HT1080 (cell line): ENCODE measurements around the gene HDAC7. TPM values are rescaled to one million over a fixed set of nuclear protein-coding genes. Genes with fewer than 3 reads are reported as not detected.

Experiments
- DNase-seq: peaks from one replicate; pipeline ENCODE4 v3.0.0-alpha.2; 2015; ENCODE audit warnings: low read depth
- total RNA-seq: library from RNA; depleted of rRNA; stranded (reverse); fragments of >200 nt; shearing (Covaris generic); gene quantifications from 2 replicates; pipeline ENCODE4 v1.2.3, GENCODE V29; 2014

HDAC7 gene
- total RNA-seq, 1 experiment from 2014 or later, result 40.0 TPM

DNA sequence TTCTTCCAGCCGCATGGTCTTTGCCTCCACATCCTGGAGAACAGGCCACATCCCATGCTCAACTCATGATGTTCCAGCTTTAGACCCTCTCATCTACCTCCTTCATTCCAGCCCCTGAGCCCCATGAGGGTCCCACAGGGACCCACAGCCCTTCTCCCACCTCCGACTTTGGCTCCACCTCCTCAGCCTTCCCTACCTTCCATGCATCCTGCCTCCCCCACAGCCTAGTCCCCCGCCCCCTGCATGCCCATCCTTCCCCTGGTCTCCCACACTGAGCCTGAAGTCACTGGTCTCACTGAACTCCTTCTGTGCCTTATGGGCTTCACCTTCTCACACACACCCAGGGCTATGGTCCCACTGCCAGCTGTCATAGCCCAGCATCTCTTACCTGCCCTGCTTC is 70.8 kb downstream of the HDAC7 start:
- DNase-seq, result no peak

DNA sequence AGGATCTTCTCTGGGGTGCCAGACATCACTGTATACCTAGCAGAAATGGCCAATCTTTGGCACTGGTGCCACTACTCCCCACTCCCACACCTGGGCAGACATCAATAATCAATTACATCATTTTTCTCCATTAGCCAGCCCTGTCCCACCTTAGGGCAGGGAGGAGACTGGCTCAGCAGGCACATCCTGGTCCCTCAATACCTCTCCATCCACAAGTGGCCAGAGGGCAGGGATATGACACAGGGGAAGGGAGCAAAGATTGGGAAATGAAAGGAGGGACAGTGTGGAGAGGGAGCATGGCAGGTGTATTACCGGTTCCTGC is 71.2 kb downstream of the HDAC7 start:
- DNase-seq, result no peak

DNA sequence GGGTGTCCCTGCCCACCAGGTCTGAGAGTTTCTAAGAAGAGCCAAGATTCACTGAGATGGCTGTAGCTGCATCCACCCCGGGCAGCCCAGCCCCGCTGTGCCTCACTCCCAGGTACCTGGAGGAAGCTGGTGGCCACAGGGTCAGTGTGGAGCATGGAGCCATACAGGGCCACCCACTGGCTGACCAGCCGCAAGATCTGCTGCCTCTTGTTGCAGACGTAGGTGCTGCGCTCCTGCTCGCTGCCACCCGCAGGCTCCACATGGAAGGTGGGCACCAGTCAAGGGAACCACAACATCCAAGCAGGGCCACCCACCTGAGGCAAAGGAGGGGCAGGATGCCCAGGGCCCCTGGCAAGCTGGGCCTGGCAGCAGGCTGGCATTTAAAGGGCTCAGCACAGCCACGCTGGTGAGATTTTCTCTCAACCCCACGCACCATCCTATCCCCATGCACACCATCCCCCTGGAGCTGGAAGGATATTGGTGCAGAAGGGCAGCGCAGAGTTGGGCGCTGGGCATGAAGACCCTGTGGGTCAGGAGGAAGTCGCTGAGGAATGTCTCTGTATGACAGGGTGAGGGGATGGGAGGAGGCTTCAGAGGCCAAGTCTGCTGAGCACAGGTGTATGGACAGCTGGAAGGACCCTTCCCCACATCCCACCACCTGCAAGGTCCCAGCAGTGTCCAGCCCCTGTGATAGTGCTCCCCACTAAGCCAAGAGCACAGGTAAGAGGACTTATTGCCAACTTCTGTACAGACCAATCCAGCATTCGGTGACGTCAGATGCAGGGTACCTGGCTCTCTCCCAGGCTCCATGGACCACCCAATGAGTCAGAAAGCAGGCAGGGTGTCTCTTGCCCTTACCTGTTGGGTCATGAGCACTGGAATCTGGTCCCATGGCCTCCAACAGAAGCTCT is 71.9 kb downstream of the HDAC7 start:
- DNase-seq, result no peak

DNA sequence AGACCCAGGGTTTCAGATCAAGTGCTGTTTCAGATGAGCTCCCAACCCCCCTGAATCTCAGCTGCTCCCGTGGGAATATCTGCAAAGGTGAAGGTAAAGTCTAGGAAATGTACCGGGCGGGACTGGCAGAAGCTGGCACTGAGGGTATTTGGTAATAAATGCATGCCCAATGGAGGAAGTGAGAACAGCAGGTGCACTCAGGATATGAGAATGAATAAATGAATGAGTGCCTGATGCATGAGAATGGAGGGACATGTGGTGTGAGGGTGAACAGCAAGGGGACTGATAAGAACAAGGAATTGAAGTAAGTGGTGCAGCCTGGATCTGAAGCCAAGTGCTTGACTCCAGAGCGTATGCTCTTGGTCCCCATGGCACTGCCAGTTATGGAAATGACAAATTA is 72.6 kb downstream of the HDAC7 start:
- no peak for DNase-seq

DNA sequence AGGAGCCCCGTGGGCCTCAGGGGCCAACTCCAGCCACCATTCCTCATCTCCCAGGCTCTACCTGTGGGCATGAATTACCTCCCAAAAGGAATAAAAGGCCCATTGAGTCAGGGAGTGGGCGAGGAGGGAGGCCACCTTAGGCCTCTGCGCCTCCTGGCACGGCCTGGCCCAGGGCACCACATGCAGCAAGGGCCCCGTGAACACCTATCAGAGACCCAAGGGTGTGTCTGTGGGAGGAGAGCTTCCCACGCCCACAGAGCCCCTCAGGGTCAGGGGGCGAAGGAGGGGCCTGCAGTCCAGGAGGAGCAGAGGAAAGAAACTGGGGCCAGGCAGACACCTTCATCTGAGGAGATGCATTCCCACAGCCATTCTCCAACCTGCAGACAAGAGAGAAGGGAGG is 73.2 kb downstream of the HDAC7 start:
- DNase-seq, result no peak

DNA sequence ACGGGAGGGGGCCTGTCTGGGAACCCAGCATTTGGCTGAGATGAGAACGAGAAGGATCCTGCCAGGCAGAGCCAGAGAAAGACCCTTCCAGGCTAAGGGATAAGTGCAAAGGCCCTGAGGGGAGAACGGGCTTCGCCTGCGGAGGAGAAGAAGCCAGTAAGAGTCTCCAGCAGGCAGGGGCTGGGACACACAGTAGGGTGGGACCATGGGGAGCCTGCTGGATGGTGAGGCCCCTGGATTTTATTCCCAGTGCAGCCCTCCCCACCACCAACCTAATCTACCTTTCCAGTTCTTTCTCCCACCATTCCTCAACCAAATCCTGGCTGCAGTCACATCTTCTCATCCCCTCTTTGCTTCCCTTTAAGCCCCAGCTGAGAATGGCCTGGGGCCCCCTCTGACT is 73.6 kb downstream of the HDAC7 start:
- no peak for DNase-seq

DNA sequence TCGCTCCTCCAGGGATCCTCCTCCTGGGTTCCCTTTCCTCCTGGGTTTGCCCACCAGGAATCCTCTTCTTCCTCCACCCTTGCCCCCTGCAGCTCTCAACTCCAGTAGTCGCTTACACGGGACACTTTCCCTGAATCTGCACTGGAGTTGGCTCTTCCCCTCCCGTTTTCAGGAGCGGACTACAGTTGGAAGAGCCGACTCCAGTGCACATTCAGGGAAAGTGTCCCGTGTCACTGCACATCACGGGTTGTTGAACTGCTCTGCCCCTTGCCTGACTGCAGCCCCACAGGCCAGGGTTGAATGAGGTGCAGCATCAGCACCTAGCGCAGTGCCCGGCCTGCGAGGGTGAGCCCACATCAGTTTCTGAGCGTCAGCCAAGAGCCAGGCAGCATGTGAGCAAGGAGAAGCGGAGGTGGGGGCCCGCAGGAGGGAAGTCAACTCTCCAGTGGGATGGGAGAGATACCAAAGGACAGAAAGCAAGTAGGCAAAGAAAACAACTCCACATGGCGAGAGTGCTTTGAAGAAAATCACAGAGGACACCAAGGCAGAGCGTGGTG is 74.1 kb downstream of the HDAC7 start:
- no peak for DNase-seq

DNA sequence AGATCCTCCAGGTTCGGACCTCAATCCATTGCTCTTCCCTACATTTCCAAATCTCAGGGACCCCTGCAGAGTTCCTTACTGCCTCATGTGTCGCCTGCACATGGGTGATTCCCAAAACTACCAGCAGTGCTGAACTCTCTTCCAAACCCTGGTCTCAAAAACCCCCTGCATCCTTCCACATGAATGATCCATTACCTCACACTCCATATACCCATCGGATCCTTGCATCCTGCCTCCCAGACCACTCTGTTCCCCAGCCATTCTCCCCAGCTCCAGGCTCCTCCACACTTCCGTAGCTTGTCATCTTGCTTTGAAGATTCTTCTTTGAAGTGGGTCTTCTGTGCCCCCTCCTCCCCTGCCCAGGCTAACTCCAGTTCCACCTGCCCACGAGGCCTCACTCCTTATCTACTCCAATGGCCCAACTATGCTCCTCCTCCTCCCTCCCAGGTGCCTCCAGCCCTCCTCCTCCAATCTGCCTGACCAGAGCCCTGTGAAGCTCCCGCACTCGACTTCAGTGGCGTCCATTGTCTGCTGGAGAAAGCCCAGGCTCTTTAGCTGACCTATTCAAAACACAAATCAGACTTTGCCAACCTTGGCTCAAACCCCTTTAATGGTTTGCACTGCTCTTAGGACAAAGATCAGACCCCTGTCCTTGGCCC is 74.8 kb downstream of the HDAC7 start:
- no peak for DNase-seq

DNA sequence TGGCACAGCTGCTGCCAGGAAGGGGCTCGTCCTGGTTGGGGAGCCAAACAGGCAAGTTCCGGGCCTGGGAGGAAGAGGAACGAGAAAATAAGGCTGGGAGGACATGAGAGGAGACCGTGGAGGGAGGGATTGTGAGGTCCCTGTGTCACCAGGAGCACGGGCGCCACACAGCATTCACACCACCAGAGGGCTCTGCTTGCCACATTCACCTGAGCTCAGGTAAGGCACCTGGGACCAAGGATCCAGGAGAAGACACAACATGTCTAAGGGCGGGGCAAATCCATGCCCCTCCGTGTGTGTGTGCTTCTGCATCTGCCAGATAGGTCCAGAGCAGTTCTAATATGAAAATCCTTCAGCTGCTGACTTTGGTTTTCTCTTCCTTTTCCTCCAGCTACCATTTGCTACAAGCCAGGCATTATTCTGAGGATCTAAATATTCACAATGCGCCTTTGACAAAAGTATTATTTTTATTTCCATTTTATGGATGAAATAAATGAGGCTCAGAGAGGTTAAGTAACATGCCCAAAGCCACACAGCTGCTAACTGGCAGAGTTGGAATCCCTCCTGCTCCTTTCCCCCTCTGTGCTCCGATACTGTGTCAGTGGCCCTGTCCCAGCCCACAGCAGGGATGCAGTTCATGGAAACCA is 75.6 kb downstream of the HDAC7 start:
- no peak for DNase-seq

DNA sequence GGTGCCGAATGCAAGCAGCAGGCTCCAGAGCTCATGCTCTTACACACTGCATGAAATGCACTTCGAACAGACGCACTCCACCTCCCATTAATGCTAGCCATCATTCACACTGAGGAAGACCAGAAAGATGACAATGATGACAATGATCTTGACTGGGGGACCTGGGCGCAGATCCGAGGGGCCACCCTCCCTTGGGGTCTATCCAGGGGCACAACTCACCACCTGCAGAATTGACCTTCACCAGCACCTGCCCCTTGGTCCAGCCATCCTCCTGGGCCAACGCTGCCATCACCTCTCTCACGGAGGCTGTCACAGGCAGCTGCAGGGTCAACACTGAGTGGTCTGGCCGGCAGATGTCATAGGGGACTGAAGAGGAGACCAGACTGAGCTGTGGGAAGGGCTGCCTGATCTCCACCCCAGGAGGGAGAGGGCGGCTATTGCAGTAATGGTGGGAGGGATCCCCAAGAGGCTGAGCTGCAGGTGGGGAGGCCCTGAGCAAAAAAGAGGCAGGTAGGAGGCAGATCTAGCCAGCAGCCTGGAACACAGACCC is 76.3 kb downstream of the HDAC7 start:
- no peak for DNase-seq

DNA sequence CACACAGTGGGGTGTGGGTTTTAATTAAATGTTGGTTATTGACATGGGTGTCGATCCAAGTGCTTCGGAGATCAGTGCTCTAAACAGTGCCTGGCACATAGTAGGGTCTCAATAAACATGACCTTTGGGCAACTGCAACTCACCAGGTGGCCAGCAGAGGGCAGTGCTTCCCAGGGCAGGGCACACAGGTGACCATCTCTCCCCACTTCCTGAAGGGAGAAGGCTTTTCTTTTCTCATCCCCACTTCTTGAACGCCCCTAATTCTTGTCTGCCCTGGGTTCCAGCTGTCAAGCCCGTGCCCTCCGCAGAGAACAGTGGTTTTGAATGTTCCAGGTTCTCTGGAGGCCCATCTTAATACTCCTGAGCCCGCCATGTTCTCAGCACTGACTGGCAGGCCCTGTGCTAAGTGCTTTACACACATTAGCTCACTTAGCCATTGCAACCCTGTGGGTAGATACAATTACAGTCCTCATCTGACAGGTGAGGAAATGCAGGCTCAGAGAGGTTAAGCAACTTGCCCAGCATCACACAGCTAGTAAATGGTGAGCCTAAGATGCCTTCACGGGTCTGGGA is 77.4 kb downstream of the HDAC7 start:
- DNase-seq, result peak; percentile 32

DNA sequence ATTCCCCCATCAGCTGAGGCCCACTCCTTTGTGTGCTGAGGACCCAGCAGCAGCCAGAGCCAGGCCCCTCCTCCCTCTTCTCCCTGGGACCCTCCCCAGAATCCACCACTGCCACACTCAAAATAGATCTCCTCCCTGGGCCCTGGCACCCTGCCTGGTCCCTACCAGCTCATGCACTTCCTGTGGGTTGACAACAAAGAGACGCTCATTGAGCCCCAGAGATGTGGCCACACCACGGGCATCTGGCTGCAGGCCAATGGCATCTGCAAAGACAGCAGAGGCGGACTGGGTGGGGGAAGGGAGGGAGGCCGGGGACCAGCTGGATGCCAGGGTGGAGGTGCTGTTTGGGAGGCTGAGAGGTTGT is 78.4 kb downstream of the HDAC7 start:
- peak; percentile 81 for DNase-seq

DNA sequence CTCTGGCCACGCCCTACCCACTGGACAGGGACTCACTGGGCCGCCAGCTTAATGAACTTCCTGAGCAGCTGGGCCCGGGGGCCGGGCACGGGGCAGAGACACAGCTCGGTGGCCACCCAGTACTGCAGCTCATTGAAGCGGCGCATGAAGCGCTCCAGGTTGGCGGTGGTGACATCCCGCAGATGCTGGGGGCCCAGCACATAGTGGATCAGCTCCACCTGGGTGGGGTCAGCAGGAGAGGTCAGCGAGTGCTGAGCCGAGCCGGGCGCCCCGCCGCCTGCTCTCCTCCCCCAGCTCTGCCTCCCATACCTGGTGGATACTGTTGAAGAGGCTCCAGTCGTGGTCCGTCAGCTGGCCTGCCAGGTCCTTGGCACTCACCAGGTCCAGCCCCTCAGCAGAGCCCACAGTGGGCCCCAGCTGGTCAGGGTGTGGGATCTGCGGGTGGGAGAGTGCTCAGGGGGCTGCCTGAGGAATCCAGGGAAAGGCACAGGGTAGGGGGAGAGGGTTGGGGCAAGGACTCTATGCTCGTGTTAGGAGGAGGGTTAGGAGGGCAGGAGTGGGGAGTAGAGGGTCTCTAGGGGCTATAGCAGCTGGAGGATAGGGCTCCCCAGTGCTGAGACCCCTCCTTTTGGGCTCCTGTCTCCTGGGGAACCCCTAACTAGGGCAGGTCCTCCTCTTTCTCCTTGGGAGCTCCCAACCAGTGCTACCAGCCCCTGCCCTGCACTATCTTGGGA is 78.9 kb downstream of the HDAC7 start:
- DNase-seq, result no peak

DNA sequence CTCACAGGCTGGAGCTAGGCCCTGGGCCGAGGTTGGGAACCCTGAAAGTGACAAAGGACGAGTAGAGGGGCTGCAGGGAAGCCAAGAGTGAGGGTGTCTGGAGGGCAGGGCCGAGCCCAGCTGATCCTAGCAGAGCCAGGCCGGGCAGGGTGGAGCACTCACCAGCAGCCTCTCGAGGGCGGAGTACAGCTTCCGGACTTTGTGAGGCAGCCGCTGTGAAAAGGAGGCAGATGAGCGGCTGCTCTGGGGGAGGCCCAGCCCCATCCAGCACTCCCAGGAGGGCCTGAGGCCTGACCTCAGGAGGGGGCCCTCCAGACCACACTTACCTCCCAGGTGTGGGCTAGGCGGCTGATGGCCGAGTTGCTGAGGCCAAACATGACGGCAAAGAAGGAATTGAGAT is 79.7 kb downstream of the HDAC7 start:
- DNase-seq, result no peak

DNA sequence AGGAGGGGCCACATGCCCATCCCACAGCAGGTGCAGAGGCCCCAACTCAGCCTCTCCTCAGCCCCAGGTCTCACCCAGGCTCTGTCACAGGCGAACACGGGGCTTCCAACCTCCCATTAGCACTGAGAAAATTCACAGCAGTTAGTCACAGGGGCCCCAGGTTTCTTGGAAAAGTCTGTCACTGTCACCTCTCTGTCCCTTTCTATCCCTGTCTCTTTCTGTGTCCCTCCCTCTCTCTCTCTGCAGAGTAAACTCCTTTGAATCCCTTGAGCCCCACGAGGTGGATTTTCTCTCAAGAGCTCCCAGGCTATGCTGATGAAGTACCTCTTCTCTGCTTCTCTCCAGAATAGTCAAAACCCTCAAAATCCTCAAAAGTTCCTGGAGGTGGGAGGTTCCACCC is 80.4 kb downstream of the HDAC7 start:
- no peak for DNase-seq

DNA sequence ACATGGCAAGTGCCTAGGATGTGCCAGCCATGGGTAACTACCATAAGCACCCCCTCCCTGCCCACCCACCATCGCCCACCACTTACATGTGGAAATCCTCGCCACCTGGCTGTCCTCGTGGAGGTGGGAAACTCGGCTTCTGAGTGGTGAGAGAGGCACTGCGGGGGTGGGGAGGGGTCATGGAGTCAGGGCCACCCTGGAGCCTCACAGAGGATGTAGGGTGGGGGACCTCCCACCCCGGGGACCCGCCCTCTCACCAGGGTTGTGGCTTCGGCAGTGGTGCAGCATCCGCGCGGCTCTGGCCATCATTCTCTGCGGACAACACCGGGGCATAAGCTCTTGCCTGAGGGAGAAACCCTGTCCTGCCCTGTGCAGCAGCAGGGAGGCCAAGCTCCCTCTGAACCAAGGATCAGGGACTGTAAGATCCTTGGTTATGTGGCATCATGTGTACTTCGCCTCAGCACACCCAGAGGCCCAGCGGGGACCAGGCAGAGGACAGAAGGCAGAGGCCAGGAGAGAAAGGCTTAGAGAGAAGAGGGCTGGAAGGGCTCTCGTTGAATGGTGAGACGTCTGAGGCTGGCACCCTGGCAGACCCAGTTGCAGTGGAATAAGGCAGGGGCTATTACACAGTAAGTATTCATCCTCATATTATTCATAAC is 81.6 kb downstream of the HDAC7 start:
- no peak for DNase-seq

DNA sequence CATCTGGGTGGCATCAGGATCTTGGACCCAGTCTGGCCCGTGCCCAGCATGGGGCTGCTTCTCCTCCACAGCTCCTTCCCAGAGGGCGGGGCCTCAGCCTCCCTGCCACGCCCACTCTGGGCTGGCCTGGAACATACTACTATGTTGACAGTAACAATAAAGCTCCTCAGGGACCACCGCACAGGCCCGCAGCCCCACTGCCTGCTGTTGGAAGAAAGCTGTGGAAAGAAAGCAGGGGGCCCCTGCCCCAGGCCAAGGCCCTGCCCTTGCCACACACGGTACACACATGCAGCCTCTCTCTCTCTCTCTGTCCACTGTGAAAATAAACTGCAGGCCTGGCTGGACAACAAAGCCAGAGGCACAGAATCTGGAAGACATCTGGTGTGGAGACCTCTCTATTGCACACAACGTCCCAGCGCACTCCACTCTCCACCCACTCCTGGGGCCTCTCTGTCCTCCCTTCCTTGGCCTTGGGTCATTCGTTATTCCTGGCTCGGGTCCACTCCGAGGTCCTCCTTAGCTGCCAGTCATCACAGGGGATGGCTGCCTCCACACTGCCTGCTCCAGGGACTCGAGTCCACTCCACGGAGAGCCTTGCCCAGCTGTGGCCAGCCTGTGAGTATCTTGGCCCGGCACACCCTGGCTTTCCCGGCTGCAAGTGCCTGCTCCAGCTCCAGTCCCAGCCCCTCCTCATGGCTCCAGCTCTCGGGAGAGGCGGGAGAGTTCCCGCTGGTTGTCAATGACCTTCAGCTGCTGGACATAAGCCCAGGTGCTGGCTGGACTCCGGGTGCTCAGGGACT is 82.6 kb downstream of the HDAC7 start:
- no peak for DNase-seq

DNA sequence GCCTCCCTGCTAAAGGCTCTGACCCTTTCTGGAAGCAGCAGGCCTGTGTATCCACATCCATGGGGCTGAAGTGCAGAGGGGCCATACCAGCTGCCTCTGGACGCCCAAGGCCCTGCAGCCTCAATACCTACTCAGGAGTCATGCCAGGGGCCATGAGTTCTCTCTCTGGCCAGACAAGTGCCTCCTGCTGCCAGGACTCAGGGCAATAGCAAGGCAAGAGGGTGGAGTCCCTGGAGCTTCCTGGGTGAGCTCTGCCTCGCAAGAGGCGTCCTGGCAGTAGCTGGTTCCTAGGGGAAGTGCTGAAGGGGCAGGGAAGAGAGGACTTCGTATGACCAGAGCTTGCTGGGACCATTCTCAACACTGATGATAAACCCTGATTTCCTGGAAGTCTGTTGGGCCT is 83.5 kb downstream of the HDAC7 start:
- no peak for DNase-seq

DNA sequence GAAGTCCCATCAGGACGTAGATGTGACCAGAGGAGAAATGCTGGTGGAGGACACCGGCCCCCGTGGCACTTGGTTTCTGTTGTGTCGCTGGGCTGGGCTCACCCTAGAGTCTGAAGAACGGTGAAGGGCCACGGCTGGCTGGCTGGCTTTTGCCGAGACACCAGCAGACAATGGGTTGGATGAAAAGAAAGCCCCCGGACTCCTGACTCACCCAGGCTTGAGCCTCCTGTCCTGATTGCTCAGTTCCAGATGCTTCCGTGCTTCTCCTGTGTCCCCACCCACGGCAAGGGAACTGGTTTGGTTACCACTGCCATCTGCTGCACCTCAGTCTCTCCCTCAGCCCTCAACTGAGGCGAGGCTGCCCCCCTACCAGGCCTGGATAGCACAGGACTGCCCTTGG is 84.1 kb downstream of the HDAC7 start:
- DNase-seq, result peak; percentile 25
